ENCODE results near the gene PLCB2.
A peak's percentile ranks its signal among the peaks of the same experiment; 100 is the strongest.

The PLCB2 gene

DNA sequence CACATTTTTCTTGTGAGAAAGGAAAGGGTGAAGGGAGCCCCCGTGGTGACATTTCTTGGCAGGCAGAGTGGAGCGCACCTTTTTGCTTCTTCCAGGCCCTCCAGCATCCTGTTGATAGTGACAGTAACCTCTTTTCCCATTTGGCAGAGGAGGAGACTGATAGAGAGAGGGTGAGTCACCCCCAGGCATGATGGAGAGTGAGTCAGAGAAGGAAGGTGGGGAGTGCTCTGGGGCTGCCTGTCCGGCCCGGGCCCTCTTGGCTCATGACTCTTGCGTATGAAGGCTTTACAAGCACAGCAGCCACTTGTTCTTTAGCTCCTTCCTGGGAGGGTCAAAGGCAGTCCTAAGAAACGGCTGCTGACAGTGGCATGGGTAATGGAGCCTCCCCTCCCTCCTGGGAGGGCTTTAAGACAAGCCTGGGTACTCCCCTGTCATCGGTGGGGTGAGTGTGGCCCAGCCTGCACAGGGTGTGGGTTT lies 40.9 kb downstream of the PLCB2 start:
- Histone ChIP-seq H3K36me3 (ENCODE audit: insufficient read depth, low read length) (no peaks in the 10 kb centered on the region), H3K27ac (0 out of 2 replicates have a peak overlapping the region, but pooled peaks have one; percentile 21), H3K9ac (ENCODE audit: insufficient read length) (no peak overlapping the region), H3K9me3 (ENCODE audit: low read depth, low read length) (no peaks in the 10 kb centered on the region), H3K4me3 (no peak overlapping the region)
- no peak for TF ChIP-seq EZH2 (IDR thresholded peaks at IDR 0.05)
- no peak; the same call in 1 of the 2 replicates for TF ChIP-seq POLR2AphosphoS5 (IDR thresholded peaks at IDR 0.05; ENCODE audit: borderline replicate concordance, low read depth, low read length)
- no peak for TF ChIP-seq FOXP2 (optimal IDR thresholded peaks at IDR 0.05; ENCODE audit: control extremely low read depth, extremely low read length, insufficient read depth)
- DNase-seq (ENCODE audit: low read depth, low spot score) = no peak

DNA sequence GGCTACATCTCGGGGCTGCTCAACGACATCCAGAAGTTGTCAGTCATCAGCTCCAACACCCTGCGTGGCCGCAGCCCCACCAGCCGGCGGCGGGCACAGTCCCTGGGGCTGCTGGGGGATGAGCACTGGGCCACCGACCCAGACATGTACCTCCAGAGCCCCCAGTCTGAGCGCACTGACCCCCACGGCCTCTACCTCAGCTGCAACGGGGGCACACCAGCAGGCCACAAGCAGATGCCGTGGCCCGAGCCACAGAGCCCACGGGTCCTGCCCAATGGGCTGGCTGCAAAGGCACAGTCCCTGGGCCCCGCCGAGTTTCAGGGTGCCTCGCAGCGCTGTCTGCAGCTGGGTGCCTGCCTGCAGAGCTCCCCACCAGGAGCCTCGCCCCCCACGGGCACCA lies 41.9 kb downstream of the PLCB2 start:
- H3K4me3 ChIP-seq = no peak overlapping the region
- H3K9me3 ChIP-seq (ENCODE audit: low read depth, low read length) = no peaks in the 10 kb centered on the region
- DNase-seq (ENCODE audit: low read depth, low spot score) = no peak
- H3K9ac ChIP-seq (ENCODE audit: insufficient read length) = no peak overlapping the region
- TF ChIP-seq POLR2AphosphoS5 (IDR thresholded peaks at IDR 0.05; ENCODE audit: borderline replicate concordance, low read depth, low read length) (no peak), FOXP2 (optimal IDR thresholded peaks at IDR 0.05; ENCODE audit: control extremely low read depth, extremely low read length, insufficient read depth) (no peak), EZH2 (IDR thresholded peaks at IDR 0.05) (no peak)
- no peaks in the 10 kb centered on the region for H3K36me3 ChIP-seq (ENCODE audit: insufficient read depth, low read length)
- no peak overlapping the region for H3K27ac ChIP-seq

DNA sequence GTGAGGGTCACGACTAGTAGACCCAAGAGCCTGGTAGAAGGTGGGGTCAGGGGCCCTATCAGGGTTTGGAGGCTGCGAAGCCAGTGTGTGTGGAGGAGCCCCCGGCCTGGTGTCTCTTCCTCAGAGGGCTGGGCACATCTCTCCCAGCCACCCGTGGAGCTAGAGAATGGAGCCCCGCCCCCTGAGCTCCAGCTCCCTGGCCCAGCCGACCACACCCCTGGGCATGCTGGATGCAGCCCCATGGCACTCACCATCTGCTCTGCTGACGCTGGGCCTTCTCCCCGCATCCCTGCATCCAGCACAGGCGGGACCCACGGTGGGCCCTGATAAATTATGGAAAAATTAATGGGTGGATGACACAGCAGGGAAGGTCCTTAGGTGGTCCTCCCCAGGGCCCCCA lies 42.4 kb downstream of the PLCB2 start:
- no peak for DNase-seq (ENCODE audit: low read depth, low spot score)
- Histone ChIP-seq H3K9ac (ENCODE audit: insufficient read length) (no peak overlapping the region), H3K36me3 (ENCODE audit: insufficient read depth, low read length) (no peaks in the 10 kb centered on the region), H3K4me3 (no peak overlapping the region), H3K27ac (no peak overlapping the region), H3K9me3 (ENCODE audit: low read depth, low read length) (no peaks in the 10 kb centered on the region)
- no peak for TF ChIP-seq POLR2AphosphoS5 (IDR thresholded peaks at IDR 0.05; ENCODE audit: borderline replicate concordance, low read depth, low read length)
- no peak for TF ChIP-seq FOXP2 (optimal IDR thresholded peaks at IDR 0.05; ENCODE audit: control extremely low read depth, extremely low read length, insufficient read depth)
- TF ChIP-seq EZH2 (IDR thresholded peaks at IDR 0.05) = no peak

- H3K9me3 ChIP-seq (ENCODE audit: low read depth, low read length) = no peaks in the 10 kb centered on the region
- no peak overlapping the region for H3K9ac ChIP-seq (ENCODE audit: insufficient read length)
- H3K4me3 ChIP-seq = no peak overlapping the region
- no peak for DNase-seq (ENCODE audit: low read depth, low spot score)
- peak overlapping the region; percentile 27; the same call in 1 of the 2 replicates for H3K27ac ChIP-seq
- H3K36me3 ChIP-seq (ENCODE audit: insufficient read depth, low read length) = no peaks in the 10 kb centered on the region
- TF ChIP-seq FOXP2 (optimal IDR thresholded peaks at IDR 0.05; ENCODE audit: control extremely low read depth, extremely low read length, insufficient read depth) = no peak
- no peak for TF ChIP-seq POLR2AphosphoS5 (IDR thresholded peaks at IDR 0.05; ENCODE audit: borderline replicate concordance, low read depth, low read length)
- TF ChIP-seq EZH2 (IDR thresholded peaks at IDR 0.05) = no peak
These were observed 43.2 kb downstream of the PLCB2 start for GRCh38 chr15:40264321-40265153.

- no peak overlapping the region for H3K27ac ChIP-seq
- no peaks in the 10 kb centered on the region for H3K9me3 ChIP-seq (ENCODE audit: low read depth, low read length)
- no peak for TF ChIP-seq FOXP2 (optimal IDR thresholded peaks at IDR 0.05; ENCODE audit: control extremely low read depth, extremely low read length, insufficient read depth)
- TF ChIP-seq EZH2 (IDR thresholded peaks at IDR 0.05) = no peak
- TF ChIP-seq POLR2AphosphoS5 (IDR thresholded peaks at IDR 0.05; ENCODE audit: borderline replicate concordance, low read depth, low read length) = no peak
- DNase-seq (ENCODE audit: low read depth, low spot score) = no peak
- no peak overlapping the region for H3K9ac ChIP-seq (ENCODE audit: insufficient read length)
- H3K4me3 ChIP-seq = no peak overlapping the region
- no peaks in the 10 kb centered on the region for H3K36me3 ChIP-seq (ENCODE audit: insufficient read depth, low read length)
These were observed 44.5 kb downstream of the PLCB2 start for GRCh38 chr15:40263024-40263754.

DNA sequence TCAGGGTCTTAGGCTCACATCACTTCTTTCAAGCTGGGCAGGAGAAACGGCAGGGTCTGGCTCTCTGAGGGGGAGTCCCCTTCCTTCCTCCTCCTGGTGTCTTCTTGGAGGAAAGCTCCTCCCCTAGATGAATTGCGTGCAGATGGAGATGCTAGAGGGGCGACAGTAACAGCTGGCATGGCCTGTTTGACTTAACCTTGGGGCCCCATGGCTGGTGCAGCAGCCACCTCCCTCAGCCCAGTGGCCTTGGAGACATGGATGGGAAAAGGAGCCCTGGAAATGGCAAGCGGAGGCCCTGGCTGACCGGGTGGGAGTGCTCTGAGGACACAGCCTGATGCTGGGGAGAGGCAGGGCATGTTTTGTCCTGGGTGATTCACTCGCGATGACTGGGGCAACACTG lies 48.7 kb downstream of the PLCB2 start:
- H3K9me3 ChIP-seq (ENCODE audit: low read depth, low read length) = no peaks in the 10 kb centered on the region
- DNase-seq (ENCODE audit: low read depth, low spot score) = no peak
- TF ChIP-seq POLR2AphosphoS5 (IDR thresholded peaks at IDR 0.05; ENCODE audit: borderline replicate concordance, low read depth, low read length) (no peak), EZH2 (IDR thresholded peaks at IDR 0.05) (no peak), FOXP2 (optimal IDR thresholded peaks at IDR 0.05; ENCODE audit: control extremely low read depth, extremely low read length, insufficient read depth) (no peak)
- H3K4me3 ChIP-seq = no peak overlapping the region
- H3K27ac ChIP-seq = no peak overlapping the region
- H3K9ac ChIP-seq (ENCODE audit: insufficient read length) = no peak overlapping the region
- no peaks in the 10 kb centered on the region for H3K36me3 ChIP-seq (ENCODE audit: insufficient read depth, low read length)

- Histone ChIP-seq H3K4me3 (no peak overlapping the region), H3K36me3 (ENCODE audit: insufficient read depth, low read length) (no peaks in the 10 kb centered on the region), H3K27ac (no peak overlapping the region), H3K9me3 (ENCODE audit: low read depth, low read length) (no peaks in the 10 kb centered on the region), H3K9ac (ENCODE audit: insufficient read length) (no peak overlapping the region)
- TF ChIP-seq POLR2AphosphoS5 (IDR thresholded peaks at IDR 0.05; ENCODE audit: borderline replicate concordance, low read depth, low read length) (no peak), FOXP2 (optimal IDR thresholded peaks at IDR 0.05; ENCODE audit: control extremely low read depth, extremely low read length, insufficient read depth) (no peak), EZH2 (IDR thresholded peaks at IDR 0.05) (no peak)
- no peak for DNase-seq (ENCODE audit: low read depth, low spot score)
These were observed 49.2 kb downstream of the PLCB2 start for GRCh38 chr15:40258544-40258943.
